AG09309 (cell line): ENCODE measurements around the gene GLRX5.

ENCODE experiments used
- DNase-seq: peaks from one replicate; pipeline ENCODE4 v3.0.0-alpha.2; 2010; ENCODE audit warnings: low read depth
- H3K4me3 ChIP-seq: 2 replicates; pipeline ENCODE4 v1.5.1; 2011; ENCODE audit warnings: mild to moderate bottlenecking, low read depth, low read length, moderate library complexity; ENCODE audit not compliant: control insufficient read depth
- CTCF ChIP-seq: IDR thresholded peaks from 2 replicates; pipeline ENCODE4 v1.5.1; 2011; ENCODE audit warnings: mild to moderate bottlenecking, low read depth, low read length, inconsistent platforms; ENCODE audit not compliant: insufficient read depth, control insufficient read depth; ENCODE audit errors: missing control alignments

Gene GLRX5

GRCh38 chr14:95533822-95534221 is 1.0 kb upstream of the GLRX5 start:
- peak overlapping the region; percentile 56 for H3K4me3 ChIP-seq
- no peak for DNase-seq
- no peak for TF ChIP-seq CTCF

DNA sequence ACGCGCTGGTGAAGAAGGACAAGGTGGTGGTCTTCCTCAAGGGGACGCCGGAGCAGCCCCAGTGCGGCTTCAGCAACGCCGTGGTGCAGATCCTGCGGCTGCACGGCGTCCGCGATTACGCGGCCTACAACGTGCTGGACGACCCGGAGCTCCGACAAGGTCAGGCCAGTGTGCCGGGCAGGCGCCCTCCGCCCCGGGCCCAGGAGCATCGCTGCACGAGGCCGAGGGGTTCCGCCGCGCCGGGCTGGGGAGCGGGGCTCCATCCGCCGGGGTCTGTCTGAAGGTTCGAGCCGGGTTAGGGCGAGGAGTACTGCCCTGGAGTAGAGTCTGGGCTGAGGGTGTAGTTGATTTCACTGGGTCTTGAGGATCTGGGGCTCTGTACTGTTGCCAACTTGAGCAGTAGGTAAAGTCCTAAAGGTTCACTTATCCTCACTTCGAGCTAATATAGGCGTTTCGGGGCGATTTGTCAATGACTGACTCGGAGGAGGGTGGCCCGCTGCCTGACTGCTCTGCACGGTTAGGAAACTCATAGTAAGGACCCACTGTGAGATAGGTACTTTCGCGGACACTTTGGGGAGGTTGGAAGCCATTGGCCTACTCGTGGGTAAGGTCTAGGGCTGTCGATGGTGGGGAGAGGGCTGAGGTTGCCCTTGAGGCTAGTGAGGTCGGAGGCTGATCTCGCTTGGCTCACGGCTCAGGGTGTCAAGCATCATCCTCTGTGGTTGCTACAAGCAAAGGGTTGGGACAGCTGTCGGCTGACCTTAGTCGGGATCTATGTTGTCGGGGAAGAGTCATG is 574 bp downstream of the GLRX5 start:
- no peak for DNase-seq
- H3K4me3 ChIP-seq = peak overlapping the region; percentile 70
- no peak for TF ChIP-seq CTCF

GRCh38 chr14:95536036-95536593 is 1.3 kb downstream of the GLRX5 start:
- H3K4me3 ChIP-seq = peak overlapping the region; percentile 70
- no peak for DNase-seq
- TF ChIP-seq CTCF = no peak

DNA sequence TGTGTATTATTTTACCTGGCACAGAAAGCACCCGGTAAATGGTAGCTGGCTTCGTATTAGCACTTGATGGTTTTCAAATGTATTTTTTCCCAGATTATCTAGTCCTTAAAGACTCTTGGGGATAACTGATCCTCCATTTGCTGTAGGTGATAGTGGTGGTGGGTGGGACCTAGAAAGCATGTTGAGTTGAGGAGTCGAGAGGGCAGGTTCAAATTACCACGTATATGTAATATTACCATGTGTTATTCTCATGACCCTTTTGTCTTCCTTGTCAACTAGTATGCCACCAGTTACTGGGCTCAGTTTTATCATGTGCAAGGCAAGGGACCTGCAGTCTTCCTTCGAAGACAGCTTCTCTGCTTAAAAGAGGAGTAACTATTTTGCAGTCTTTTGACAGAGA is 1.8 kb downstream of the GLRX5 start:
- DNase-seq = no peak
- TF ChIP-seq CTCF = no peak
- no peak overlapping the region for H3K4me3 ChIP-seq

GRCh38 chr14:95537298-95538089 is 2.6 kb downstream of the GLRX5 start:
- H3K4me3 ChIP-seq = no peak overlapping the region
- no peak for DNase-seq

More at GRCh38 chr14:95537298-95538089, 2.6 kb downstream of the GLRX5 start:
- TF ChIP-seq CTCF = no peak
